ENCODE data around the gene PKMYT1. TPM values are rescaled to one million over a fixed set of nuclear protein-coding genes. Genes with fewer than 3 reads are reported as not detected.

The PKMYT1 gene
- total RNA-seq, 4 donors from 2014 or later, result 0.81 to 0.88 TPM; not detected in 2

GRCh38 chr16:2964475-2965336 lies 15.5 kb downstream of the PKMYT1 start:
- Histone ChIP-seq H3K27ac (no peak overlapping the region), H3K4me1 (peaks cover 37 to 49% of the 10 kb centered on the region in 2 donors), H3K9me3 (no peaks in the 10 kb centered on the region), H3K36me3 (no peaks in the 10 kb centered on the region), H3K4me3 (replicated peaks in 1 of 3) (peak overlapping the region in 1 of 3 donors; percentile 17), H3K27me3 (peaks cover 47% of the 10 kb centered on the region)
- intact Hi-C loops (cut with DNase I), result no loop called here
- WGBS, 2 donors, result 0% methylated on average over 3 to 6 of the region's 68 CpGs
- DNase-seq, result peak; percentile 20 to 23
- TF ChIP-seq POLR2A (IDR thresholded peaks at IDR 0.05), result no peak
- TF ChIP-seq, protein P1, sequence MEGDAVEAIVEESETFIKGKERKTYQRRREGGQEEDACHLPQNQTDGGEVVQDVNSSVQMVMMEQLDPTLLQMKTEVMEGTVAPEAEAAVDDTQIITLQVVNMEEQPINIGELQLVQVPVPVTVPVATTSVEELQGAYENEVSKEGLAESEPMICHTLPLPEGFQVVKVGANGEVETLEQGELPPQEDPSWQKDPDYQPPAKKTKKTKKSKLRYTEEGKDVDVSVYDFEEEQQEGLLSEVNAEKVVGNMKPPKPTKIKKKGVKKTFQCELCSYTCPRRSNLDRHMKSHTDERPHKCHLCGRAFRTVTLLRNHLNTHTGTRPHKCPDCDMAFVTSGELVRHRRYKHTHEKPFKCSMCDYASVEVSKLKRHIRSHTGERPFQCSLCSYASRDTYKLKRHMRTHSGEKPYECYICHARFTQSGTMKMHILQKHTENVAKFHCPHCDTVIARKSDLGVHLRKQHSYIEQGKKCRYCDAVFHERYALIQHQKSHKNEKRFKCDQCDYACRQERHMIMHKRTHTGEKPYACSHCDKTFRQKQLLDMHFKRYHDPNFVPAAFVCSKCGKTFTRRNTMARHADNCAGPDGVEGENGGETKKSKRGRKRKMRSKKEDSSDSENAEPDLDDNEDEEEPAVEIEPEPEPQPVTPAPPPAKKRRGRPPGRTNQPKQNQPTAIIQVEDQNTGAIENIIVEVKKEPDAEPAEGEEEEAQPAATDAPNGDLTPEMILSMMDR (IDR thresholded peaks at IDR 0.05), result no peak

DNA sequence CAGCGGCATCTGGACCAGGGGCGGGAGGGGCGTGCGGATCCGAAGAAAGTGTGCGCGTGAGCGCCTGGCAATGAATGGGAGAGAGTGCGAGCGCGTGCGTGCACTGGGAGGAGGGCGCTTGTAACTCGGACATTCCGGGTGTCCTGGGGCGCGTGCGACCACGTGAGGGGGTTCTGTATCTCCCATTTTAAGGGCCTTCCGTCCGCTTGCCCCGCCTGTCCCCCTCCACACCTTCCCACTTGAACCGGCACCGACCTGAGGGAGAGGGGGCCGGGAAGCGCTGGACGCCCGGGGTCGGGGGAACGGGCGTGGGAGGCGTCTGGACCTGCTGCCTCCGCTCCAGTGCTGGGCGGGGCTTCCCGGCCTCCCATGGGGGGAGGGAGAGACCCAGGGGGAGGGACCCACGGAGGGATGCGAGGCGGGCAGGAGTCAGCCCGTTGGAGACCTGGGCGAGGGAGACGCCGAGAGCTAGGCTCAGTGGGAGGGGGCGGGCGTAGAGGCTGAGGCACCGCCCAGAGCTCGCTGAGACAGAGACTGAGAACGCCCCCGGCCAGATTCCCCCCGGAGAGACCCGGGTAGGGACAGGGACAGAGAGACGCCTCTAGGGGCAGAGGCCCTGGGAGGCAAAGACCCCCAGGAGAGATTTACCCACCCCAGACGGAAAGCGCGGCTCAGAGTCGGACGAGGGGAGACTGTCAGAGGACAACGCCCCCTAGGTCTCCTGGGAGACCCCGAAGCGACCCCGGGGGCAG lies 16.3 kb downstream of the PKMYT1 start, which contains the start of gene KREMEN2:
Gene KREMEN2 (plus strand): TSS at position 553 of the 752 bp plus-strand sequence. CDS start 246 bp downstream, outside the sequence.
- intact Hi-C loops (cut with DNase I), result no loop called here
- no peak within 1 kb of the TSS for H3K27ac ChIP-seq
- peaks cover 47% of the 10 kb centered on the region for H3K27me3 ChIP-seq
- no peaks in the 10 kb centered on the region for H3K36me3 ChIP-seq
- DNase-seq, result no peak
- H3K4me1 ChIP-seq, result peaks cover 34 to 47% of the 10 kb centered on the region in 2 donors
- no peaks in the 10 kb centered on the region for H3K9me3 ChIP-seq
- TF ChIP-seq POLR2A (IDR thresholded peaks at IDR 0.05), result no peak
- TF ChIP-seq, protein P1 (IDR thresholded peaks at IDR 0.05), result no peak
- WGBS, 2 donors, result 0 to 1% methylated on average over 32 to 38 of the region's 60 CpGs
- peak within 1 kb of the TSS in 1 of 3 donors; percentile 17 for H3K4me3 ChIP-seq (replicated peaks in 1 of 3)

DNA sequence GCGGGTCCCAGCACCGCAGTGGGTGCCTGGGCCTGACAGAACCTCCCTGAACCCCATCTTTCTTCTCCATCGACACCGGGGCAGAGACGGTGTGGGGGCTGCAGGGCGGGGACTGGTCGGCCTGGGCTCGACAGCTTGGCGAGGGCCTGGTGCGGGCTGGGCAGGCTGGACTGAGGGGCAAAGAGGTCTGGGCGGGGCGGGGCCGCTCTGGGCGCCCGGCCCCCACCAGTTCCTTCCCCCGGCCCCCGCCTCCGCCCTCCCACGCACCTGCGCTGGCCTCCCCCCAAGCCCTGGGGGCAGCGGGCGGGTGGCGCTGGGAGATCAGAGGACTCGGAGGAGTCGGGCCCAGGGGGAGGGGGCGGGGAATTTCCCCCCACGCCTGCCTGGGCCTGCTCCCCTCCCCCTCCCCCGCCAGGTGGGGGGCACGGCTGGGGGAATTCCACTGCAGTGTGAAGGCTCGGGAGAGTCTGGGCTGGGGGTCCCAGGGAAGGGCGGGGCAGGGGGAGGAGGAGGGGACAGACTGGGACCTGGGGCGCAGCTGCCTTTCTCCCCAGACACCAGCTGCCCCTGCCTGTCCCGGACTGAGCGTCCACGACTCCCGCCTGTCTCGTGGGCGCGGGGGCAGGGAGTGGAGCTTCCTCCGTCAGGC lies 17.0 kb downstream of the PKMYT1 start:
- Histone ChIP-seq H3K4me3 (replicated peaks in 1 of 3) (no peak overlapping the region), H3K9me3 (no peaks in the 10 kb centered on the region), H3K4me1 (peaks cover 28 to 40% of the 10 kb centered on the region in 2 donors), H3K27me3 (peaks cover 47% of the 10 kb centered on the region), H3K36me3 (no peaks in the 10 kb centered on the region), H3K27ac (no peak overlapping the region)
- DNase-seq, result no peak
- WGBS, 2 donors, result 10 to 15% methylated on average over 2 to 4 of the region's 40 CpGs
- TF ChIP-seq POLR2A (IDR thresholded peaks at IDR 0.05), result no peak
- TF ChIP-seq, protein P1 (IDR thresholded peaks at IDR 0.05), result no peak
- intact Hi-C loops (cut with DNase I), result no loop called here

DNA sequence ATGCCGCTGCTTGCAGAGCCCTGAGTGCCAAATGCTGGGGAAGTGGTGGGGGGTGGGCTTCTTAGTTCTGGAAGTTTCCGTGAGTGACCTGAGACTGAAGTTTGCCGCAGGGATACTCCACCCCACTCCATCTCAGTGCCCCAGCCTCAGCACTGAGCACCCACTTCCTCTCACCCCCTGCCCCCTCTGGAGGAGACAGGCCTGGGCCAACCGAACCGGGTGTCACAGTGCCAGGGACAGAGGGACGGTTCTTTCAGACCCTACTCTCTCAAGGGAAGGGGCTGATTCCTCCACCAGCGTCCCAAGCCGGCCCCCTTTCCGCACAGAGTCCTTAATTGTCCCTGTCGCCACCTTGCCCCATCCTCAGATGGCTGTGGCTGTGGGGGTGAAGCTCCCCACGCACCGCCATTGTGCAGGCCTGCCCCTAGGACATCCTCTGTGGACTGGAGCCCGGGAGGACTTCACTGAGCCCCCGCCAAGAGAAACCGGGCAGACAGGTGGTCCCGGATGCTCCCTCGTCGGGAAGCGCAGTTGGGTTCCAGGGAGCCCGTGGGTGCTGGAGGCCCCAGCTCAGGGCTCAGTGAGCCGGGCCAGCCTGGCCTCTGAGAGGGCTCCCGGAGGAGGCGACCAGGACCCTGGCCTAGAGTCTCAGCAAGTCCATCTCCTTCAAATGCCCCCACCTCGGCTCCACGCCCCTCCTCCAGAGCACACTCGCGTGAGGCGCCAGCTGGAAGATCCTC lies 17.7 kb downstream of the PKMYT1 start:
- Histone ChIP-seq H3K4me3 (replicated peaks in 1 of 3) (no peak overlapping the region), H3K36me3 (no peaks in the 10 kb centered on the region), H3K27ac (no peak overlapping the region), H3K27me3 (peaks cover 47% of the 10 kb centered on the region), H3K9me3 (no peaks in the 10 kb centered on the region), H3K4me1 (peaks cover 27 to 35% of the 10 kb centered on the region in 2 donors)
- WGBS, 2 donors, result 30 to 35% methylated on average over 16 to 17 of the region's 28 CpGs
- DNase-seq, result no peak
- no peak for TF ChIP-seq POLR2A (IDR thresholded peaks at IDR 0.05)
- TF ChIP-seq, protein P1 (IDR thresholded peaks at IDR 0.05), result no peak
- intact Hi-C loops (cut with DNase I), result no loop called here

Data from thyroid gland (tissue), 4 donors.